Stimulated activated memory B cell treated with anti-CD40 and anti-IgM and Interleukin-4, amounts not matched to agents 10 μg/mL and 1 μg/mL and 100 μg/mL, for 72 hours (primary cell): ENCODE data around the gene GRM8.

Experiments used
- ATAC-seq: fragments of 150-1000 bp; cut with Tn5 transposase; 2 replicates; pipeline ENCODE4 v1.10.0; 2021
- H3K27ac Mint-ChIP-seq: one replicate; pipeline ENCODE4 v1.8.0; 2022; ENCODE audit warnings: mild to moderate bottlenecking, mixed read lengths
- H3K27me3 Mint-ChIP-seq: one replicate; pipeline ENCODE4 v1.8.0; 2022; ENCODE audit warnings: mixed read lengths
- H3K36me3 Mint-ChIP-seq: one replicate; pipeline ENCODE4 v1.8.0; 2022; ENCODE audit warnings: mixed read lengths
- H3K4me1 Mint-ChIP-seq: one replicate; pipeline ENCODE4 v1.8.0; 2022; ENCODE audit warnings: mixed read lengths
- H3K4me3 Mint-ChIP-seq: one replicate; pipeline ENCODE4 v1.8.0; 2022; ENCODE audit warnings: mild to moderate bottlenecking, moderate library complexity, mixed read lengths
- H3K9me3 Mint-ChIP-seq: one replicate; pipeline ENCODE4 v1.8.0; 2022; ENCODE audit warnings: mixed read lengths

Gene GRM8

DNA sequence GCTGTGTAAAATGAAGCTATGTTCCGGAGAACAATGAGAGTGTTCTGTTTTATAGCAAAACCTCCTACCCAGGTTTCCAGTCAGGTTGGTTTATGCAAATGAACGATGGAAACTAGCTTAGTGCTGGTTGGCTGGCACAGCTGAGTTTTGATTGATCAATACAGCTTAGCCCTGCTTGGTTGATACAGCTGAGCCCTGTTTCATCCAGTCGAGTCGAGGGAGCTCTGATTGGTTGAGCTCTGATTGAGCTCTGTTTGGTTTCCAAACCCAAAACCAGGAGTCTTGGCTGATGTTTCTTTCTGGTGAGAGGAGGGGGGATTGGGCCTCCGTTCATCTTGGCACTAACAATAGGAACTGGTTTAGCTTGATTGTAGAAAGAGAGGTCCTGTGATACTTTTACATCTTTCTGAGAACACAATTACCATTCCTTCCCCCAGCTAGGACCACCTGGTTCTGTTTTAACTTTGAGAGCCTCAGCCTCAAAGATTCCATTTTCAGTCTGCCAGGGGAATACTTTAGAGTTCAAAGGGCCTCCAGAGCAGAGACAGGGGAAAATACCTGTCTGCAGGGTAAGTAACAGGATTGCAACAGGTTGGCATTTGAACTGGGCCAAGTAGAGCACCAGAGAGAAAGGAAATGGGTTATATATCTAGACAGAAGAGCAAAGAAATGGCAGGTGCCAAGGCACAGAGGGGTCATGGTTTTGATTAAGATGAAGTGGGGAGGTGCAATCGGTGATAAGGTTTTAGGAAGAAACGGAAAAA, 210.9 kb downstream of the GRM8 start:
- H3K27ac Mint-ChIP-seq = no peak overlapping the region
- no peak for ATAC-seq
- peaks cover 7% of the 10 kb centered on the region for H3K9me3 Mint-ChIP-seq
- no peaks in the 10 kb centered on the region for H3K27me3 Mint-ChIP-seq
- no peaks in the 10 kb centered on the region for H3K4me1 Mint-ChIP-seq
- H3K4me3 Mint-ChIP-seq = no peak overlapping the region
- H3K36me3 Mint-ChIP-seq = no peaks in the 10 kb centered on the region

DNA sequence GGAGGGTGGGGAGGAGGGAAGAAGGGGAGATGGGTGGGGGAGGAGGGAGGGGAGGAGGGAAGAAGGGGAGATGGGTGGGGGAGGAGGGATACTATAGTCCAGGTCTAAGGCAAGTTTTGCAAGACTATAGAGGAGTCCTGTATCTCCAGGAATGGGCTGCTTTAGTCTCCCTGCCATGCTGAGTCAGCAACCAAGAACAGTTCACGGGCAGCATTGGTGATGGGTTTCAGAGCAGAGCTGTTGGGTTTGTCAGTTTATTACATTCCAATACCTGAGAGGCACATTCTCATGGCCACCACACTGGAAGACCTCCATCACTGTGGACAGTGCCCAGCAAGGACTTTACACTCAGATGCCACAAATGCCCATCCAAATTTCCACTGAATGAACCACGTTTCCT, 212.7 kb downstream of the GRM8 start:
- Mint-ChIP-seq H3K27ac (no peak overlapping the region), H3K27me3 (no peaks in the 10 kb centered on the region), H3K4me3 (no peak overlapping the region), H3K9me3 (peaks cover 7% of the 10 kb centered on the region), H3K4me1 (no peaks in the 10 kb centered on the region), H3K36me3 (no peaks in the 10 kb centered on the region)
- ATAC-seq = no peak

- H3K36me3 Mint-ChIP-seq = no peaks in the 10 kb centered on the region
- no peak for ATAC-seq
- H3K27me3 Mint-ChIP-seq = no peaks in the 10 kb centered on the region
- no peak overlapping the region for H3K27ac Mint-ChIP-seq
- no peaks in the 10 kb centered on the region for H3K4me1 Mint-ChIP-seq
- H3K4me3 Mint-ChIP-seq = no peak overlapping the region
- H3K9me3 Mint-ChIP-seq = peaks cover 7% of the 10 kb centered on the region
Observed at GRCh38 chr7:127039541-127039940, 213.2 kb downstream of the GRM8 start.

DNA sequence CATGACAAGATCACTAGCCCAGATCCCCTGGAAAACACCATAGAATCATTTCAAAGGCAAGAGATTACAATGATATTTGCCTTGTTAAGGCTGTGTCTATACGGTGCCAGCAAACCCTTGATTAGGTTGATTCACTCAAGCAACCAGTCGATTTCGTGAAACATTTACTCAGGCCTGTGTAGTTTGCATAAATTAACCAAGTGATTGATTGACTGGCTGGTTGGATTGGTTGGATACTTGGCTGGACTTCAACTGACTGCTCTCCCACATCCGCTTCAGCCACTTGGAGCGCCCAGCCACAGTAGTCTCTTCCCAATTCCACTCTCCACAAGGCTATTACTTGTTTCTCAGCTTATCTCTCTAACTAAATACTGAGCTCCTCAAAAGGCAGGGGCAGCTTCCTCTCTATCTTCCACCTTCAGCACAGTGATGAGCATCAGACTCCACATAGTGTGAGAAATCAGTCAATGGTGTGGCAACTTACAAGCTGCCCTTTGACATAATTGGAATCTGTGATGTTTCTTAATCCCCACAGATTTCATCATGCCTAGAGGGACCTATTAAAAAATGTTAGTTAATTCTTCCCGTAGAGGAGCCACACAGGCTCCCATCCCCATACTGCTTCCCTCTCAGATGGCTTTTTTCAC, 217.4 kb downstream of the GRM8 start:
- no peaks in the 10 kb centered on the region for H3K4me1 Mint-ChIP-seq
- no peaks in the 10 kb centered on the region for H3K36me3 Mint-ChIP-seq
- H3K27me3 Mint-ChIP-seq = peaks cover 7% of the 10 kb centered on the region
- no peak for ATAC-seq
- H3K9me3 Mint-ChIP-seq = peaks cover 4% of the 10 kb centered on the region
- H3K27ac Mint-ChIP-seq = no peak overlapping the region
- H3K4me3 Mint-ChIP-seq = no peak overlapping the region

GRCh38 chr7:127034186-127034806, 218.4 kb downstream of the GRM8 start:
- Mint-ChIP-seq H3K36me3 (no peaks in the 10 kb centered on the region), H3K9me3 (peaks cover 3% of the 10 kb centered on the region), H3K4me3 (no peak overlapping the region), H3K27me3 (peaks cover 7% of the 10 kb centered on the region), H3K4me1 (no peaks in the 10 kb centered on the region), H3K27ac (no peak overlapping the region)
- no peak for ATAC-seq

GRCh38 chr7:127029823-127030222, 222.9 kb downstream of the GRM8 start:
- H3K4me1 Mint-ChIP-seq = no peaks in the 10 kb centered on the region
- no peak overlapping the region for H3K4me3 Mint-ChIP-seq
- ATAC-seq = no peak
- peaks cover 7% of the 10 kb centered on the region for H3K27me3 Mint-ChIP-seq
- no peak overlapping the region for H3K27ac Mint-ChIP-seq
- no peaks in the 10 kb centered on the region for H3K9me3 Mint-ChIP-seq
- H3K36me3 Mint-ChIP-seq = no peaks in the 10 kb centered on the region

GRCh38 chr7:127021857-127022256, 230.9 kb downstream of the GRM8 start:
- Mint-ChIP-seq H3K27ac (no peak overlapping the region), H3K9me3 (no peaks in the 10 kb centered on the region), H3K4me3 (no peak overlapping the region), H3K4me1 (no peaks in the 10 kb centered on the region), H3K36me3 (no peaks in the 10 kb centered on the region), H3K27me3 (no peaks in the 10 kb centered on the region)
- ATAC-seq = no peak

DNA sequence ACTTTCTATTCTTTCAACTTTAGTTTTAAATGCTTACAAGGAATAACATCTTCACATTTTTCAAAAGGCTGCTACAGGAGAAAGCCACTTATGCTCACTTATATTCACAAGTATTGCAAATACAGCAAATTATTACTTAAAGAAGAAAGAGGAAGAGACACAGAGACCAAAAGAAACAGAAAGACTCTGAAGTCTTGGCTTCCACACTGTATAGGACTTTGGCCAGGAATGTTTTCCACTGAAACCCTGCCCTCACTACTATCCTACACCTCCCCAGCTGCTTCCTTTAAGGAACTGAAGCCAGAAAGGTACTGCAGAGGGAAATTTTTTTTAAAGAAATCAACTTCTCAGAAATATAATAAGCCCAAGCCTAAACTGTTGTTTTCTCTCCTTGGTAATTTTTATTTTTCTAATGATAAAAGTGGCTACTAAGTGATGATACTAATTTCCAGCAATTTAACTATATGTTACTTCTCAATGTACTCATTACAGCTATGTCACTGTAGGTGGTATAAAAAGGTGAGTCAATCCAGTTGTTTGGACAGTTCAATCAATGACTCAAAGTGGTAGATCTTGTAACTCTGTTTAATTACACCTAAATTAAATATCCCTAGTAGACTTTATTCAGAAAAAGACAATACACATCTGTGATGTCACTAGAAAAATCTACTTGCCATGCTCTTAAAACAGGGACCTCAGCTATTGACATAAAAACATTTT, 231.6 kb downstream of the GRM8 start:
- H3K27ac Mint-ChIP-seq = no peak overlapping the region
- H3K9me3 Mint-ChIP-seq = no peaks in the 10 kb centered on the region
- no peaks in the 10 kb centered on the region for H3K36me3 Mint-ChIP-seq
- no peaks in the 10 kb centered on the region for H3K4me1 Mint-ChIP-seq
- no peak for ATAC-seq
- H3K4me3 Mint-ChIP-seq = no peak overlapping the region
- H3K27me3 Mint-ChIP-seq = no peaks in the 10 kb centered on the region

GRCh38 chr7:127018889-127019288, 233.9 kb downstream of the GRM8 start:
- Mint-ChIP-seq H3K4me1 (no peaks in the 10 kb centered on the region), H3K27me3 (no peaks in the 10 kb centered on the region), H3K36me3 (no peaks in the 10 kb centered on the region), H3K4me3 (no peak overlapping the region), H3K9me3 (peaks cover 4% of the 10 kb centered on the region), H3K27ac (no peak overlapping the region)
- ATAC-seq = peak; percentile 50

- Mint-ChIP-seq H3K27ac (no peak overlapping the region), H3K9me3 (peaks cover 4% of the 10 kb centered on the region), H3K27me3 (no peaks in the 10 kb centered on the region), H3K36me3 (no peaks in the 10 kb centered on the region), H3K4me1 (no peaks in the 10 kb centered on the region), H3K4me3 (no peak overlapping the region)
- ATAC-seq = no peak
Observed at GRCh38 chr7:127017196-127017595, 235.5 kb downstream of the GRM8 start.

- Mint-ChIP-seq H3K9me3 (no peaks in the 10 kb centered on the region), H3K4me1 (no peaks in the 10 kb centered on the region), H3K4me3 (no peak overlapping the region), H3K36me3 (no peaks in the 10 kb centered on the region), H3K27me3 (no peaks in the 10 kb centered on the region), H3K27ac (no peak overlapping the region)
- ATAC-seq = no peak
Observed at GRCh38 chr7:127000725-127001124, 252.0 kb downstream of the GRM8 start.

DNA sequence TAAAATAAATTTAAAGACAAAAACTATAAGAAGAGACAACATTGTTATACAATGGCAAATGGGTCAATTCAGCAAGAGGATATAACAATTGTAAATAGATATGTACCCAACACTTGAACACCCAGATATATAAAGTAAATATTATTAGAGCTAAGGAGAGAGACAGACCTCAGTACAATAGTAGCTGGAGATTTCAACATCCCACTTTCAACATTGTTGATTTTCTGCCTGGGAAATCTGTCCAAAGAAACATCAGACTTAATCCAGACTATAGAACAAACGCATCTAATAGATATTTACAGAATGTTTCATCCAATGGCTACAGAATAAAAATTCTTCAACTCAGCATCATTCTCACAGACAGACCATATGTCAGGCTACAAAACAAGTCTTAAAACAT, 256.1 kb downstream of the GRM8 start:
- H3K4me1 Mint-ChIP-seq = no peaks in the 10 kb centered on the region
- no peaks in the 10 kb centered on the region for H3K27me3 Mint-ChIP-seq

GRCh38 chr7:126993626-126994213, 259.0 kb downstream of the GRM8 start:
- no peak overlapping the region for H3K27ac Mint-ChIP-seq
- no peak for ATAC-seq
- no peaks in the 10 kb centered on the region for H3K4me1 Mint-ChIP-seq
- peaks cover 2% of the 10 kb centered on the region for H3K9me3 Mint-ChIP-seq
- no peak overlapping the region for H3K4me3 Mint-ChIP-seq
- no peaks in the 10 kb centered on the region for H3K36me3 Mint-ChIP-seq
- H3K27me3 Mint-ChIP-seq = no peaks in the 10 kb centered on the region

More for the DNA sequence above, 256.1 kb downstream of the GRM8 start:
- no peak for ATAC-seq
- no peaks in the 10 kb centered on the region for H3K36me3 Mint-ChIP-seq
- H3K9me3 Mint-ChIP-seq = no peaks in the 10 kb centered on the region
- H3K4me3 Mint-ChIP-seq = no peak overlapping the region
- no peak overlapping the region for H3K27ac Mint-ChIP-seq

DNA sequence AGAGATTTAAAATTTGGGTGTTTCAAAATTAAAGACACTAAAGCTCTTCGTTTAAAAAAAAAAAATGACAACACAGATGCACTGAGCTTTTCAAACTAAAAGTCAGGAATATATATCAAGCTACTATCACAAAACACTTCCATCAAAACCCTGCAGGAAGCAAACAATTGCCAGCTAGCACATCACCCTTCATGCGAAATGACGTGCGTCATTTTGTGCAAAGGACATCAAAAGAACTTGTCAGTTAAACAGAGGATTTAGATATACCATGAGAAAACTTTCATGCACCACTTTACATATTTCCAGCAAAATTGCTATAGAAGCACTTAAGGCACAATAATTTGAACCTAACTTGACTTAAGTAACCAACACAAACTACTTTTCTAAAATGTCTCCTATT, 264.7 kb downstream of the GRM8 start:
- Mint-ChIP-seq H3K27me3 (no peaks in the 10 kb centered on the region), H3K4me3 (no peak overlapping the region), H3K9me3 (peaks cover 2% of the 10 kb centered on the region), H3K36me3 (no peaks in the 10 kb centered on the region), H3K4me1 (no peaks in the 10 kb centered on the region), H3K27ac (no peak overlapping the region)
- ATAC-seq = no peak

DNA sequence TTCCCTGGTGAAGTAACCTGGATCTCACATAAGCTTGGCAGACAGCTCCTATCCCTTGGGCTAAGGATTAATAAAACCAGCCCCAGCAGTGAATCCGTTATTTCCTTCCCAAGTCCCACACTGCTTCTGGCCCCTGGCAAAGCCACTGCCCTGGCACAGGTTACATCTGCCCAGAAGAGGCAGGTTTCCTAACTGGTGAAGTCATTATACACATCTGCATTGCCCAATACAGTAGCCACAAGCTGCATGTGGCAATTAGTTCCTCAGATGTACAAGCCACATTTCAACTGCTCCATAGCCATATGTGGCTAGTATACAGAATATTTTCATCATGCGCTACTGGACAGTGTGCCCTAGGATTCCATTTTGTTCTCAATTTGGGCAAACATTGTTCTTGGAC, 273.0 kb downstream of the GRM8 start:
- Mint-ChIP-seq H3K9me3 (no peaks in the 10 kb centered on the region), H3K4me1 (no peaks in the 10 kb centered on the region), H3K4me3 (no peak overlapping the region), H3K27me3 (no peaks in the 10 kb centered on the region), H3K36me3 (no peaks in the 10 kb centered on the region), H3K27ac (no peak overlapping the region)
- no peak for ATAC-seq
